GM21717 (cell line): ENCODE results near the gene SLC7A1.

Experiments used
- ATAC-seq: cut with Tn5 transposase; IDR thresholded peaks from one replicate; pipeline ENCODE4 v1.9.1; 2021; ENCODE audit warnings: mild to moderate bottlenecking, moderate library complexity; ENCODE audit not compliant: unreplicated experiment

SLC7A1 gene

DNA sequence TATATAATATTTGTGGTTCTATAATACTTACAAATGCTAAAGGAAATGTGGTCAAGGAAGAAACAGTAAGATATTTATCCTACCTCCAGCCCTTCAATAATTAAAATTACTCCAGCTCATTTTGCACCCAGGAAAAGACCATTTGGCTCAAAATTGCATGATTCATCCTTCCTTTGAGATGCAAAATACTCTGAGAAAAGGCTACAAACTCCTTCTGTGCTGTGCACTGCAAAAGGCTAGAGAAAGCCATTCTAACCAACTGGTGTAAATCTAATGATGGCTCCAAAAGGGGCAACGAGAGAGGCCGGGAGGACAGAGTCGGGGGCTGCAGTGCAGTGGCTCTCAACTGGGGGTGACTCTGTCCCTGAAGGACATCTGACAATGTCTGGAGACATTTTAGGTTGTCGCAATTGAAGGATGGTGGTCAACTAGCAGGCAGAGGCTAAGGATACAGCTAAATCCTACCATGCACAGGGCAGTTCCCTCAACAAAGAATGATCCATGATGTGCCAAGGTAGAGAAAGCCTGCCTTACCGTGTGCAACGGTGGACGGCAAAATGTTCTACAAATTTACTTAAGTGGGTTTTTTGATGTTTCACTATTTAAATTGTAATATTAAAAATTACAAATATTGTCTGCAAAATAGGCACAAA is 32.6 kb downstream of the SLC7A1 start:
- no peak for ATAC-seq

GRCh38 chr13:29561918-29562317 is 33.6 kb downstream of the SLC7A1 start:
- no peak for ATAC-seq

DNA sequence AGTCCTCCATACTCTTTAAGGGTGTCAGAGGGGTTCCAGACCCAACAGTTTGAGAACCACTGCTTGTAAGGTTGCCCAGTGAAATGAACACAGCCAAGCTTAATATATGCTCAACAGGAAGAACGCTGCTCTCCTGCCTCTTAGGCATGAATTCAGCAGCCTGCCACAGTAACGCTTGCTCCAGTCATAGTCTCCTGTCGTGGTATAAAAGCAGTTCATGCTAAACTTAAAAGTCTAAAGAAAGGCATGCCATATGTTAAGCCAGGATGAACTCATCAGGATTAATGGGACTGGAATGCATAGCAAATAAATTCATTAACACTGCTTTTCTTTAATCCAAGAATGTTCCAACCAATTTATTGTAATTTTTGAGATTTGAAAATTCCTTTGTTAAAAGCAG is 38.7 kb downstream of the SLC7A1 start:
- ATAC-seq: no peak

DNA sequence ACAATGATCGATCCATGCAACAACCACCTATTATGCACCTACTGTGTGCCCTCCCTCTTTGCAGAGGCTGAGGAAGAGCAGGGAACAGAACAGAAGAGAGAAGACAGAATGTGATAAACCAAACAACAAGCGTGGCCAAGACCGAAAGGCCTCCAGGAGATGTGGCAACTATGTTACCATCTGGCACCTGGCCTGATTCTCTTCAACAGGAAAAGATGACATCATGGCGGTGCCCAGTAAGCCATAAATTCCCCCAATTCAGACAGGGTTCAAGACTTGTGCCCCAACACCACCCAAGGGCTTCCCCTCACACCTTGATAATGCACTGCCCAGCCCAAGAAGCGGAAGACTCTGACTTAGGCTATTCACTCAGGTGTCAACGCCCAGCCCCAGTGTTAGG is 44.3 kb downstream of the SLC7A1 start:
- no peak for ATAC-seq

DNA sequence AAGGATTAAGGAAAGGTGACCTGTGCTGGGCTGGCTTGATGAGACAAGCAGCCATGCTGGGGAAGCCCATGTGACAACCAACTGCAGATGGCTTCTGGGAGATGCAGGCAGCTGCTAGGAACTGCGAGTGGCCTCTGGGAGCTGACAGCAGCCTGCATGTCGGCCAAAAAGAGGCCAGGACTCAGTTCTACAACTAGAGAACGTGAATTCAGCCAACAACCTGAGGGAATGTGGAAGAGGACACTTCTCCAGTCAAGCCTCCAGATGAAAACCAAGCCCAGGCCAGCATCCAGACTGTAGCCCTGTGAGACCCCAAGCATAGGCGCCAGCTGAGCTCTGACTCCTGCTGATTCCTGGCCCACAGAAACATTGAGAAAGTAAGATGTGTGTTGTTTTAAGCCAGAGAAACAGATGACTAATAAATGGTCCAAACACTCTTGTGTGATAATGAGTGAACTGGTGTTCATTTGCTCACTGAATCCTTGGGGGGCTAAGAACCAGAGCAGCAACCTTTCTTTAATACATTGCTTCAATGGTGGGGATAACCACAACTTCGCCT is 45.0 kb downstream of the SLC7A1 start:
- ATAC-seq: no peak

GRCh38 chr13:29548722-29549121 is 46.8 kb downstream of the SLC7A1 start:
- ATAC-seq: no peak

DNA sequence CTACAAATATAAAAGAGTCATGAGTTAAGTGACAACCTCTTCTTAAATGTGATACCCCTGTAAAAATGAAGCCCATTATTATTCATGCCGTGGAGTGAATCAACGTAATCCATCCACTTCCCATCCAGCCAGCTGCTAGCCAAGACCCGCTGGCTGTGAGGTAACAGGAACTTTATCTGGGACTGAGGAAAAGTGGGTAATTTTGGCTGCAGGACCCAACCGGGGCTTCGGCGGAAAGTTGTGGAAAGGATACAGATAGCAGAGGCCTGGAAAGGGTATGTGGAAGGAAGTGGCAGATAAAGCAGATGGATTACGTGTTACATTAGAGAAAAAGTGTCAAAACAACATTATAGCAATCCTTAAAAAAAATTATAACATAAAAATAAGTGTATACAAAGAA is 48.3 kb downstream of the SLC7A1 start:
- ATAC-seq: no peak

- ATAC-seq: no peak
Observed at GRCh38 chr13:29546662-29547061, 48.8 kb downstream of the SLC7A1 start.

GRCh38 chr13:29545988-29546387 is 49.5 kb downstream of the SLC7A1 start:
- ATAC-seq: no peak

GRCh38 chr13:29543230-29544215 is 52.0 kb downstream of the SLC7A1 start:
- ATAC-seq: peak; percentile 98

- no peak for ATAC-seq
Observed at GRCh38 chr13:29542381-29542780, 53.1 kb downstream of the SLC7A1 start.

- ATAC-seq: no peak
Observed at GRCh38 chr13:29541400-29541799, 54.1 kb downstream of the SLC7A1 start.

GRCh38 chr13:29540799-29541198 is 54.7 kb downstream of the SLC7A1 start:
- ATAC-seq: no peak

- ATAC-seq: no peak
Observed at GRCh38 chr13:29540334-29540733, 55.2 kb downstream of the SLC7A1 start.

DNA sequence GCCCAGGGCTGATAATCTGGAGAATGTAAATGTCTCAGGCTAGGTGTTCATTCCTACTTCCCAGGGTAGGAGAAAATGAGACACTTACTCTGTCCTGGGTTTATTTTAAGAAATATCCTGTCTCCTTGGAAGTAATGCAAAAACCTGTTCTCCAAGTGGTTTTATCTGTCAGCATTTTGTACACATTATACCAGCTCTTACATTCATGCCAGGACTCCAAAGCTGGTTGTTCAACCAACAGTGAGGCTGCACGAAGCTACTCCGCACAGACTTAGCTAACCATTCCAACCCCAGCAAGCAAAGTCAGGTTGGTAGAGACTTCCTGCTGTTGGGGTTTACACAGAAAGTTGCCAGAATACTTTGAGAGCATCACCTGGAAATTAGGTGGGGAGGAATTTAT is 55.6 kb downstream of the SLC7A1 start:
- ATAC-seq: no peak

DNA sequence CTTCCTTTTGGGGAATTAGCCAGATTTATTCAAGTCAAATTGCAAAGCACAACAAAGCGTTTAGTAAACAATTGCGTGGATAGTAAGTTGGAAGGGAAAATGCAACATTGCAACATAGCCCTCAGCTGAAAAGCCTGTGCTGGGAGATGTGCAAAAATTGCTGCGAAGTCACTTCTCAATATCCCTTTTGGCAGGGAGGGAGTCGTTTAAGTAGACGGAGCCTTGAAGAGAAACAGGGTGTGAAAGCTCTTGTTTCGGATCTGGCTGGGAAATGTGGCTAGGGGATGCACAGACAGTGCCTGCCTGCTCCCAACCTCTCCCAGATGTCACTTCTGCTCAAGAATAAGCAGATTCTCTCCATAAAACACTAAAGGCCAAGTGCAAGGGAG is 56.8 kb downstream of the SLC7A1 start:
- no peak for ATAC-seq

DNA sequence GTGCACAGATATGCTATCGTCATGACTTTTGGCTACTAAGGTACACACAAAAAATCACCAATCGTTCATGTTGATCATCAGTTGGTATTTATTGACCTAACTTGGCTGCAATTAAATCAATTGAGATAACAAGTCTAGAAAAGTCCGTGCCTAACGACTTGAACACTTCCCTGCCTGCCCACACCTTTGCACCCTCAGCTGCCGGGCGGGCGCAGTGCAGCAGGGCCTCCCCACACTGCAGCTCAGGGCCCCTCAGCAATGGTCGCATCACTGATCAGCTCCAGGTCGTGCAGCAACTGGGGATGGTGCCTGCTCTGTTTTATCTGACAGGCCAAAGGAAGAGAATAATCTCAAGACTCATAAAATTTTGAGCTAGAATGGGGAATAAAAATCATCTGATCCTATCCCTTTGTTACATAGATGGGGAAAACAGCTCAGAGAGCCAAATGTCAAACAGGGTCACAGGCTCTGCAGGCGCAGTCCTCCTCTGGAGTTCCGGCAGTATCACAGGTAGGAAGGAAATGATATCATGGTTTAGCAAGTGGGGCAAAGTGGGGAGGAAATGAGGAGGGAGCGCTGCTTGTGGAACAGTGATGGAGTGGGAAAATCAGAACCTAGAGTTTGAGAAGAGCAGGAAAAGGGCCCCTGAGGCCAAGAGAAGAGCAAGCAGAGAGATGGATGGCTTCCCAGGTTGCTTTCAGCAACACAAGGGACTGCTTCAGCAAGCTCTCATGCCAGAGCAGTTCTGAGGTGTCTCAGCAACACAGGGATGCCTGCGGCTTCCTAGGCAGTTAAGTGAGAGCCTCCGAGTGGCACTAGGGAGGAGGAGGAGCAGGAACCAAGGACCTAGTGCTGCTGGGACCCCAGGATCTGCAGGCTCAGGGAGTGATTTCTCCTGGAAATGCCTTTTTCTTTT is 57.5 kb downstream of the SLC7A1 start:
- no peak for ATAC-seq

- no peak for ATAC-seq
Observed at GRCh38 chr13:29536853-29537252, 58.6 kb downstream of the SLC7A1 start.

DNA sequence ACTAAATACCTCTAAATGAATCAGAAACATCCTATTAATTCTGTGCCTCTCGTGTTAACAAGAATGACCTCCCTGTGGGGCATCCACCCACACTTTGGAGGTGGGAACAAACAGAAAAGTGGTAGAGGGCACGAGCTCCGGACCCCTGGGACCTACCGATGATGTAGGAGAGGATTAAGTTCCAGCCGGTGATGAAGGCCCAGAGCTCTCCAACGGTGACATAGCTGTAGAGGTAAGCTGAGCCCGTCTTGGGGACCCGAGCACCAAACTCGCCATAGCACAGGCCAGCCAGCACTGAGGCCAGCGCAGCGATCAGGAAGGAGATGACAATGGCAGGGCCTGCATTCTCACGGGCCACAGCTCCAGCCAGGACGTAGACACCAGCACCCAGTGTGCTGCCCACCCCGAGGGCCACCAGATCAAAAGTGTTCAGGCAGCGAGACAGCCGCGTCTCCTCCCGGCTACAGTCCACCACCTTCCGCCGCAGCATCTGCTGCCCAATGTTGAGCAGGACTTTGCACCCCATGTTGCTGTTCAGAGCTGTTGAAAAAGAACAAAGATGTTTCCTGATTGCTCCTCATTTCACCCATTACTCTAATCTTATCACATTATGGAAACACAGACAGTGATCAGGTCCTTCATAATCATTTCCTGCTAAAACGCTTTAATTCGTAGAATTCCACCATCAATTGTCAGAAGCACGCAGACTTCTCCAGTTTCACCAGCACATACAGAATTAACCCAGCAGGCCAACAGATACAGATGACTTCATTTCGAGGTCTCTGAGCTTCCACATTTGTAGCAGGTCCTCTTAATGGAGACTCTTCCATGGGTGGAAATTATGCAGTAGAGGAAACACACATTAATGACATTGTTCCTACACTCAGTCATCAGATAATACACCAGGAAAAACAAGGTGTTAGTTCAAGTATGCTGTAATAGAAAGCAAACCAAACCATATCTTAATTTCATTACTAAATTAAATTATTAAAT is 59.5 kb downstream of the SLC7A1 start:
- no peak for ATAC-seq

GRCh38 chr13:29534083-29534482 is 61.4 kb downstream of the SLC7A1 start:
- no peak for ATAC-seq
